Measurements from ENCODE around the gene AKTIP. TPM values are rescaled to one million over a fixed set of nuclear protein-coding genes. Genes with fewer than 3 reads are reported as not detected.

The AKTIP gene
- total and polyA plus RNA-seq, 9 donors: 28.5 to 51.5 (median 43.4) TPM

- Histone ChIP-seq H3K27ac (no peak overlapping the region), H3K36me3 (no peaks in the 10 kb centered on the region), H3K27me3 (no peaks in the 10 kb centered on the region), H3K9me3 (no peaks in the 10 kb centered on the region), H3K4me3 (no peak overlapping the region), H3K4me1 (ENCODE audit: insufficient read depth) (no peaks in the 10 kb centered on the region)
- intact Hi-C loops (cut with DNase I): no loop called here
- DNase-seq: no peak
- WGBS, 3 donors: 93% methylated on average over 4 of the region's 4 CpGs
- no peak for TF ChIP-seq CTCF (IDR thresholded peaks at IDR 0.05)
These were observed 53.0 kb downstream of the AKTIP start for GRCh38 chr16:53449816-53450517.

- Histone ChIP-seq H3K4me1 (ENCODE audit: insufficient read depth) (no peaks in the 10 kb centered on the region), H3K9me3 (no peaks in the 10 kb centered on the region), H3K27ac (no peak overlapping the region), H3K4me3 (no peak overlapping the region), H3K27me3 (no peaks in the 10 kb centered on the region), H3K36me3 (no peaks in the 10 kb centered on the region)
- intact Hi-C loops (cut with DNase I): no loop called here
- DNase-seq: no peak
- 70 to 90% (median 82%) methylated on average over 3 of the region's 3 CpGs for WGBS, 3 donors
- no peak for TF ChIP-seq CTCF (IDR thresholded peaks at IDR 0.05)
- no peak for TF ChIP-seq EP300 (IDR thresholded peaks at IDR 0.05)
- TF ChIP-seq POLR2A (IDR thresholded peaks at IDR 0.05): no peak
These were observed 56.9 kb downstream of the AKTIP start for GRCh38 chr16:53446090-53446489.

GRCh38 chr16:53445534-53445933 lies 57.5 kb downstream of the AKTIP start:
- intact Hi-C loops (cut with DNase I): no loop called here

More at GRCh38 chr16:53445534-53445933, 57.5 kb downstream of the AKTIP start:
- Histone ChIP-seq H3K4me3 (no peak overlapping the region), H3K9me3 (no peaks in the 10 kb centered on the region), H3K27ac (no peak overlapping the region), H3K4me1 (ENCODE audit: insufficient read depth) (no peaks in the 10 kb centered on the region), H3K36me3 (no peaks in the 10 kb centered on the region), H3K27me3 (no peaks in the 10 kb centered on the region)
- no peak for TF ChIP-seq POLR2A (IDR thresholded peaks at IDR 0.05)
- TF ChIP-seq EP300 (IDR thresholded peaks at IDR 0.05): no peak
- no peak for TF ChIP-seq CTCF (IDR thresholded peaks at IDR 0.05)
- DNase-seq: no peak
- WGBS, 3 donors: 96 to 97% (median 97%) methylated on average over 5 of the region's 5 CpGs

Small RNA genes within 50 kb of the gene (small RNA-seq; reads per million reads assigned to genes)
- not detected for gene RNU6-1153P

Other genes with a start within 250 kb of the AKTIP start
- gene RBL2, start 68.7 kb downstream of the AKTIP start, total RNA-seq: 10 to 100 TPM; 48.0 to 88.7 (median 71.7) TPM
- gene RBL2, start 68.7 kb downstream of the AKTIP start, polyA plus RNA-seq: 10 to 100 TPM; 49.8 to 73.7 TPM
- gene RPGRIP1L, start 200.7 kb upstream of the AKTIP start, total RNA-seq: 10 to 100 TPM in 3 of 7 donors, 1 to 10 TPM in 4; 4.8 to 12.1 (median 8.4) TPM
- gene RPGRIP1L, start 200.7 kb upstream of the AKTIP start, polyA plus RNA-seq: 1 to 10 TPM; 1.7 to 7.0 TPM
- gene FTO, start 200.9 kb upstream of the AKTIP start, total RNA-seq: 100 to 1,000 TPM in 2 of 7 donors, 10 to 100 TPM in 5; 70.6 to 105 (median 91.4) TPM
- gene FTO, start 200.9 kb upstream of the AKTIP start, polyA plus RNA-seq: 100 to 1,000 TPM in 1 of 2 donors, 10 to 100 TPM in 1; 43.6 to 128 TPM